HTERT RPE-1 (cell line): ENCODE results near the gene EHMT2.
"Not testable (repeated sequence)": the region's sequence is repeated elsewhere in the genome, so short reads cannot be mapped to it uniquely, and the experiment has no call there.

Source experiments
- in situ Hi-C: fragments of 300-500 bp; cut with MboI; formaldehyde crosslinking; loops from 4 replicates; pipeline ENCODE4 v1.14.3; 2020; ENCODE audit warnings: low sequenced_read_pairs

EHMT2 gene

GRCh38 chr6:31915756-31916155 lies 18.3 kb upstream of the EHMT2 start:
- in situ Hi-C loops, result no loop called here

DNA sequence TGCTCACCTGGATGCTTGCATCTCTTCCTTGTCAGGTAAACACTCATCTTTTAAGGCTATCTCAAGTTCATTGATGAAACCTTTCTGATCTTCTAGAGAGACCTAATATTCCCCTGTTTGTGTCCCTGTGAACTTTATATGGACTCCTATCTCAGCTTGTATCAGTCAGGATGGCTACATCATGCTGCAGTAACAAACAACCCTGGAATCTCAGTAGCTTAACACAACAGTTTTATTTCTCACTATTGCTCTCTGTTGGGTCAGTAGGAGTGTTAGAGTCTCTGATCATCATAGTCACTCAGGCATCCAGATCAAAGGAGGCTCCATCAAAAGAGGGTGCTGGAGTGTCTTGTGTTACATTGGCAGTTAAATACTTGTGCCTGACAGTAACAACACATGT lies 17.9 kb upstream of the EHMT2 start:
- in situ Hi-C loops, result no loop called here

GRCh38 chr6:31911826-31912585 lies 14.5 kb upstream of the EHMT2 start:
- in situ Hi-C loops, result no loop called here

DNA sequence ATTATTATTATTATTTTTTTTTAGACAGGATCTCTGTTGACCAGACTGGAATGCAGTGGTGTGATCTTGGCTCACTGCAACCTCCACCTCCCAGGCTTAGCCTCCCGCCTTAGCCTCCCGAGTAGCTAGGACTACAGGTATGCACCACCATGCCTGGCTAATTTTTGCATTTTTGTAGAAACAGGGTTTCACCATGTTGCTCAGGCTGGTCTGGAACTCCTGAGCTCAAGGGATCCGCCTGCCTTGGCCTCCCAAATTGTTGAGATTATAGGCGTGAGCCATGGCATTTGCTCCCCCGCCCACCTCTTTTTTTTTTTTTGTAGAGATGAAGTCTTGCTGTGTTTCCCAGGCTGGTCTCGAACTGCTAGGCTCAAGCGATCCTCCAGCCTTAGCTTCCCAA lies 11.8 kb upstream of the EHMT2 start:
- in situ Hi-C loops, result not testable (repeated sequence)

DNA sequence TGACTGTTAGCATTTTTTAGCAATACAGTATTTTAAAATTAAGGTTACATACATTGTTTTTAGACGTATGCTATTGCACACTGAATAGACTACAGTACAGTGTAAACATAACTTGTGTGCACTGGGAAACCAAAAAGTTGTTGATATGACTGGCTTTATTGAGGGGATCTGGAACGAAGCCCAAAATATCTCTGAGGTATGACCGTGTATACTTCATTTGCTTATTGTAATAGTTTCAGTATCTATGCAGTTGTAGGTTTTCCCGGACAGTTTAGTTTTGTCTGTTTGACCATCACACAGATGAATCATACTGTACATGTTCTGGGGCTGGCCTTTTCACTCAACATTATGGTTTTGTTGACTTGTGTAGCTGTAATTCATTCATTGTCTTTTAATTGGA lies 11.3 kb upstream of the EHMT2 start:
- in situ Hi-C loops, result no loop called here

GRCh38 chr6:31908255-31908654 lies 10.8 kb upstream of the EHMT2 start:
- in situ Hi-C loops, result not testable (repeated sequence)

GRCh38 chr6:31907158-31907813 lies 9.8 kb upstream of the EHMT2 start:
- in situ Hi-C loops, result no loop called here

DNA sequence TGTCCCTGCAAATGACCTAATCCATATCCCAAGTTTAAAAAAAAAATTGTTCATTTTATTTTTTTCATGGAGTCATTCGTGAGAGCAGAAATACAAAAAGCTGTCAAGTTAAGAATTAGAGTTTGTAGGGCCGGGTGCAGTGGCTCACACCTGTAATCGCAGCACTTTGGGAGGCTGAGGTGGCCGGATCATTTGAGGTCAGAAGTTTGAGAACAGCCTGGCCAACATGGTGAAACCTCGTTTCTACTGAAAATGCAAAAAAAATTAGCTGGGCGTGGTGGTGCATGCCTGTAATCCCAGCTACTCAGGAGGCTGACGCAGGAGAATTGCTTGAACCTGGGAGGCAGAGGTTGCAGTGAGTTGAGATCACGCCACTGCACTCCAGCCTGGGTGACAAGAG lies 9.2 kb upstream of the EHMT2 start:
- in situ Hi-C loops, result not testable (repeated sequence)

- in situ Hi-C loops, result no loop called here
Measured at GRCh38 chr6:31906122-31906521, 8.6 kb upstream of the EHMT2 start.

DNA sequence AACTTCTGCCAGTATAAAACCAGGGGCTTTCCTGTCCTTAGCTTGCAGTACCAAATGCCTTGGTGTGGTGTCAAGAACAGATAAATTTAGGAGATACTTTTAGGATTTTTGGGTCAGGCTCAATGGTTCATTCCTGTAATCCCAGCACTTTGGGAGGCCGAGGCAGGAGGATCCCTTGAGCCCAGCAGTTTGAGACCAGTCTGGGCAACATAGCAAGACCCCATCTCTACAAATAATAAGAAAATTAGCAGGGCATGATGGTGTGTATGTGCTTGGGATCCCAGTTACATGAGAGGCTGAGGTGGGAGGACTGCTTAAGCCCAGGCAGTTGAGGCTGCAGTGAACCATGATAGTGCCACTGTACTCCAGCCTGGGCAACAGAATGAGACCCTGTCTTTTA lies 7.5 kb upstream of the EHMT2 start:
- in situ Hi-C loops, result no loop called here

DNA sequence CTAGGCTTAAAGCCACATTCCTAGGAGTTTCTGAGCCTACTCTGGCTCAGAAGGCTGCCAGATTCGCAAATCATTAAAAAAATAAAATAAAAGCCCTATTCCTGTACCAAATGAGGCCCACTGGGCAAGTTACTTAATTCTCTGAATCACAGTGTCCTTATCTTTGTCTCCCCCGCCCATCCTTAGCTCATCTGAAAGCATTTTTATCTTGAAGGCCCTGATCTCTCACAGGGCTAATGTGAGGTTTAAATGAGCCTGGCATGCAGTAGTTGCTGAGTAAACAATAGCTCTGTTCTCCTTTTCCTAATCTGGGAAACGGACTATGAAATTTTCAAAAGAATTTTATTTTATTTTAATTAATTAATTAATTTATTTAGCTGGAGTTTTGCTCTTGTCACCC lies 6.5 kb upstream of the EHMT2 start:
- in situ Hi-C loops, result no loop called here

- in situ Hi-C loops, result no loop called here
Measured at GRCh38 chr6:31901953-31902643, 4.6 kb upstream of the EHMT2 start, which contains the start of gene ZBTB12. Gene ZBTB12 (minus strand): TSS chr6:31902086. CDS start chr6:31901305, 781 bp downstream.

DNA sequence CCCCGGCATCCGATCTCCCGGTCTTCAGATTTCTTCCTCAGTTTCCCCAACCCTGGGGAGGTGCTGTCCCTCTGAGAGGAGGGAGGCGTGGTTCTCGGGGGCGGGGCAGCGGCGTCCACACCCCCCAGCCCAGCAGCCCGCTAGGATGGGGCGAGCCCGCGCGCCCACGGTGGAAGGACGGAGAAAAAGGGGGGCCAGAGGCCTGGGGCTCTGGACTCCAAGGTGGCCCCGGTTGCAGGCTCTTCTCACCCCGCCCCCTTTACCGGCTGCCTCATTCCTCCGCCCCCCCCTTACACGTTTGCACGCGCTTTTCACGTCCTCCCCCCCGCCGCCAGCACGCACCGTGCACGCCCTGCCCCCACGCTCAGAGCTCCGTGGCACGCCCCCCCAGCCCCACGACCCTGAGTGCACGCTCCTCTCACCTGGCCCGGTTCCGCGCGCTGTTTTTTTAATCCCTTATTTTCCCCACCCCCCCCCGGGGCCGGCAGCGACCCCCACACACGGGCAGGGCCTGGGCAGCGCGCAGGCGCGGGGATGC lies 4.0 kb upstream of the EHMT2 start:
- in situ Hi-C loops, result no loop called here

- in situ Hi-C loops, result no loop called here
Measured at GRCh38 chr6:31900917-31901414, 3.5 kb upstream of the EHMT2 start.

DNA sequence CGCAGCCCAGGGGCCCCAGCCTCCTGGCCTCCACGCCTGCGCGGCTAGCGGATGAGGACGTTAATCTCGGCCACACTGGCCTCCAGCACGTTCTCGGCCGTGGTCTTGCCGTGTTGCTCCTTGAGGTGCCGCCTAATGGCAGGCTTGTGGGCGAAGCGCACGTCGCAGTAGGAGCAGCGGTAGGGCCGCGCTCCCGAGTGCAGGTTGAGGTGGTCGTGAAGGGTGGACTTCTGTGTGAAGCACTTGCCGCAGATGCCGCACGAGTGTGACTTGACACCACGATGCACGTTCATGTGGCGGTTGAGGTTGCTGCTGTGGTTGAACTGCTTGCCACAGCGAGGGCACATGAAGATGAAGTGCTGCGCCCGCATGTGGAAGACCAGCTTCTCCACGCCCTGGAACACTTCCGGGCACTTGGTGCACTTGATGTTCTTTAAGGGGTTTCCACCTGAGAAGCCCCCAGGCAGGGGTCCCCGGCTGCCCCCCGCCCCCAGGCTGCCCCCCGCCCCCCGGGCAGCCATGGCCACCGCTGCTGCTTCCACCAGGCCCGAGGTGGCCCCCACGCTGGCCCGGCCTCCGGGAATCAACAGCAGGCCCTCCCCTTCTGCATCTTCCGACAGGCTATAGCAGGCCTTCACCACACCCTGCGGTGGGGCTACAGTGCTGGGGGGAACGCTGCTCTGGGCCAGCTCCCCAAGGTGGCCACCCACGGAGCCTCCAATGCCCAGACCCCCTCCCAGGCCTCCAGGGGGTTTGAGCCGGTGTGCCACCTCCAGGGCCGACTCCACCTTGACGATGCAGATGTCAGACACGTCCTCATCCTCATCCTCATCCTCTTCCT lies 2.6 kb upstream of the EHMT2 start:
- in situ Hi-C loops, result no loop called here

DNA sequence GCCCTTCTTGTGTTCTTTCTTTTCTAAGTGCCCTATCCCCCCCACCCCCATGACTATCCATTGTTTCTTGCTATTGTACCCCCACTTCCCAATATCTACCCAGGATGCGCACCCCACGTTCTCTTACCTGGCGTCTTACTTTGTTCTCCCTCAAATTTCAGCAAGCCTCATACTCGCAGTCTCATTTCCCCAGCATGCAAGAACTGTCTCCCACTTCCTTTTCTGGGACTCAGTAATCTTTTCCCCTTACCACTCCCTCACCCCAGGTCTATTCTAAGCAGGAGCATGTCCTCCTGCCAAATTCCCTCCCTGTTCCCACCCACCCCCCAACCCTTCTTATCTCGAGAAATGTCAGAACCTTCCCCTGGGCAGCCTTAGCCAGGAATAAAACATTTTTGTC lies 1.7 kb upstream of the EHMT2 start:
- in situ Hi-C loops, result no loop called here

DNA sequence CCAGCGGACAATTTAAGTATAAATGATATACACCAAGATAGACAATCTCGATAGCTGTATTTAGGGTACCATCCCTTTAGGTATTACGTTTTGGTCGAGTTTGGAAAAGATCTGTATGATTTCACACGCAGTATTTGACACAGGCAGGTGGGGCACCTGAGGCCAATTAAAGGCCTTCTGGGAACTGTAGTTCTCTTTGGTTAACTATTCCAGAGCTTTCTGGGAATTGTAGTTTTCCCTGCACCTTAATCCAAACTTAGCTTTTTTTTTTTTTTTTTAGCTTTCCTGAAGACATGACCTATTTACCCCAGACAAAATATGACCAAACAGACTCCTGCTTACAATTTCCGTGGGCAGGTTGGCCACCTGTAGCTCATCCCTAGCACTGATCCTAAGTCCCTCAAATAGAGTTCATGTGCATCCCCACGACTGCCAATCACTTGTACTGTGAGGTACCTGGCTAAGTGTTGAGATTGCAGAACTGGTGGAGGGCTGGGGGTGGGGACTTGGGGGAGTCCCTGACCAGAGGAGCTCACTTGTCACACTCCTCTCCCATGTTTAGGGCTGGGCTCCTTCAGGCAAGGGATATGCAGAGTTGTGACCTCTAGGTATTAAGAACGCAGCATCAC lies 999 bp upstream of the EHMT2 start:
- in situ Hi-C loops, result no loop called here

GRCh38 chr6:31896856-31897611 lies 464 bp downstream of the EHMT2 start:
- in situ Hi-C loops, result no loop called here

DNA sequence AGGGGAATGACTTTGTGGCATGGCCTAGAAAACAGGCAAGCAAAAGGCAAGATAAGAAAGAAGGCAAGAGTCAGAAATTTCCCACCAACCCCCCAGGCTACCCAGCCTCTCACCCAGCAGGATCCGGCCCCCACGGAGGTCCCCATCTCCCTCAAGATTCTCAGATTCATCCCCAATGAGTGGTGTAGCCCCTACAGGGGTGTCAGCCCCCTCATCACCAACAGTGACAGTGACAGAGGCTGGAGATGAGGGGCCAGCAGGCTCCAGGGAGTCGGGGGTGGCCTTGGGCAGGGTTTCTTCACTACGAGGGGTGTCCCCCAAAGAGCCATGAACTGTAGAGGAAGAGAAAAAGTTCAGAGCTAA lies 1.0 kb downstream of the EHMT2 start:
- in situ Hi-C loops, result no loop called here

DNA sequence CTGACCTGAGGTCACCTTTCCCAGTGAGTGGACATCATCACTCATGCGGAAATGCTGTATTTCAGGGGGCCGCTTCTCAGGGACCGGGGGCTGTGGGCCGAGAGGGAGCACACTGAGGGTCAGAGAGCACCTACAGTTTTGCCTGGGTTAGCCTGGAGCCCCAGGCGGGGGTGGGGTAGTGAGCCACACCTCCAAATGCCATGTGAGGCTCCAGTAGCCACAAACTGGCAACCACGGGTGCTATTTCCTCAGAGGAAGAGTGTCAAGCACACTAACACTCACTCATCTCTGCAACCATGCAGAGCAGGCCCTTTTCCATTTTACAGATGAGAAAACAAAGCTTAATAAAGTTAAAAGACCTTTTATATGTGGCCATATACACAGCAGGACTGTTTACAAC lies 4.7 kb downstream of the EHMT2 start:
- in situ Hi-C loops, result no loop called here
